Right cardiac atrium (tissue), 5 donors: ENCODE data around the gene GPR158. TPM values are rescaled to one million over a fixed set of nuclear protein-coding genes. Genes with fewer than 3 reads are reported as not detected.

Source experiments
- ATAC-seq, 2 donors: fragments of 200-7000 bp; cut with Tn5 transposase; one replicate each; pipeline versions ENCODE4 v1.8.0 to v1.9.1; 2020; ENCODE audit warnings: moderate library complexity in 2 of 2, mild to moderate bottlenecking in 1 of 2
- DNase-seq, 3 donors: peaks; one replicate each; pipeline ENCODE4 v3.0.0-alpha.2; 2020
- H3K27ac ChIP-seq: one replicate; pipeline ENCODE4 v1.5.1; 2013; ENCODE audit warnings: mild to moderate bottlenecking, low read length, control low read depth, moderate library complexity
- H3K27me3 ChIP-seq: one replicate; pipeline ENCODE4 v1.6.1; 2013; ENCODE audit not compliant: control insufficient read depth, insufficient read depth
- H3K4me1 ChIP-seq: one replicate; pipeline ENCODE4 v1.6.1; 2013; ENCODE audit warnings: low read length; ENCODE audit not compliant: control insufficient read depth, insufficient read depth
- H3K4me3 ChIP-seq: one replicate; pipeline ENCODE4 v1.5.1; 2013; ENCODE audit warnings: low read length, control low read depth
- H3K9me3 ChIP-seq: one replicate; pipeline ENCODE4 v1.6.1; 2013; ENCODE audit warnings: low read length; ENCODE audit not compliant: control insufficient read depth
- WGBS: extraction: QIAGEN DNeasy Blood & Tissue Kit; methylation state at CpG from one replicate; pipeline ENCODE4 v1.1.7; 2013; 5-methylcytosine and 5-hydroxymethylcytosine counted together
- intact Hi-C, 4 donors: fragments of 100-400 bp; cut with DNase I; formaldehyde crosslinking; loops; one replicate each; pipeline versions ENCODE4 v1.11.0 to v1.14.0; 2022 to 2023
- polyA plus RNA-seq: library from polyadenylated mRNA; stranded (reverse); fragments of 200-250 nt; gene quantifications from one replicate; pipeline ENCODE4 v1.2.3, GENCODE V29; 2013
- total RNA-seq, 4 donors: library from RNA; stranded (reverse); fragmentation: NEBNext Ultra II Directional; extraction: Animal tissue kit (Norgen Biotek cat#: 25700); gene quantifications; one replicate each; pipeline ENCODE4 v1.2.1, GENCODE V29; 2021
- donor health status: healthy with polysubstance abuse.
- donor health status: DM: no; HTN: yes; CAD: no.
- donor health status: DM: no; HTN: no; CAD: no.
- donor health status: DM: no; HTN: yes; CAD: no; lungs with severe emphysema.
- donor health status: DM: yes; HTN: yes; CAD: no.

GPR158 gene
- total and polyA plus RNA-seq, 5 donors = 0.05 to 0.18 (median 0.08) TPM; not detected in 2

GRCh38 chr10:25261558-25261957, 86.8 kb downstream of the GPR158 start:
- H3K4me1 ChIP-seq = no peaks in the 10 kb centered on the region
- no peak for DNase-seq
- H3K4me3 ChIP-seq = no peak overlapping the region
- H3K9me3 ChIP-seq = no peaks in the 10 kb centered on the region
- 84% methylated on average over 5 of the region's 5 CpGs for WGBS
- intact Hi-C loops = no loop called here
- no peak for ATAC-seq
- no peak overlapping the region for H3K27ac ChIP-seq
- no peaks in the 10 kb centered on the region for H3K27me3 ChIP-seq

DNA sequence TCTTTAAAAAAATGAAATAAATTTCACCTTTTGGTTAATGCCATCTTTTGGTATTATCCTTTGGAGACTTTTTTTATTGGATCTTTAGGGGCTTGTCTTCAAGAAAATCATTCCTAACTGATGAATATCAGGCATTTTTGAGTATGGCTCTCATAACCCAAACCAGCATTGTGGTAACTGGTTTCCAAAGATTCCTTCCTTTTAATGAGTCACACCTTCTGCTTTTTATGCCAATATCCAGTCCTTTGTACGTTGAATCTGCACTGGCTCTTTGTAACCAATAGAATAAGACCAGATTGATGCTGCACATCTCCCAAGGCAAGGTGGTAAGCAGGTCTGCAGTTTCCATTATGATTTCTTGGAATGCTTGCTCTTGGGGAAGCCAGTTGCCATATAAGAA, 89.1 kb downstream of the GPR158 start:
- Histone ChIP-seq H3K27me3 (no peaks in the 10 kb centered on the region), H3K4me1 (no peaks in the 10 kb centered on the region), H3K27ac (no peak overlapping the region), H3K9me3 (no peaks in the 10 kb centered on the region), H3K4me3 (no peak overlapping the region)
- intact Hi-C loops = no loop called here
- no peak for ATAC-seq
- DNase-seq = no peak
- 41% methylated on average over 1 of the region's 1 CpG for WGBS

- no peak overlapping the region for H3K4me3 ChIP-seq
- no peaks in the 10 kb centered on the region for H3K4me1 ChIP-seq
- no peaks in the 10 kb centered on the region for H3K27me3 ChIP-seq
- H3K27ac ChIP-seq = no peak overlapping the region
- WGBS = 90% methylated on average over 1 of the region's 1 CpG
- intact Hi-C loops = no loop called here
- H3K9me3 ChIP-seq = no peaks in the 10 kb centered on the region
- no peak for ATAC-seq
- no peak for DNase-seq
These were observed 103.4 kb downstream of the GPR158 start for GRCh38 chr10:25278180-25278579.

DNA sequence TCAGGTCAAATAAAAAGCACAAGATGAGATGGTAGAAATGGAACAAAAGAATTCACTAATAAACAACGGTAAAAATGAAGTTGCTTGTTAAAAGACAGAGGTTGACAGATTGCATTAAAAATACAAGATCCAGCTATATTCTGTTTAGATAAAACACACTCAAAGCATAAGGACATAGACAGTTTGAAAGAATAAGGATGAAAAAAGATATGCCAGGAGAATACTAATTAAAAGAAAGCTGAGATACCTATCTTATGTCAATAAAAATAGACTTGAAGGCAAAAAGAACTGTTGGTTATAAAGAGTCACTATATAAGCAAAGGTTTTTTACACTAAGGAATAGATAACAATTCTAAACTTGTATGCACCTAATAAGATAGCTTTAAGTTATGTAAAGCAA, 105.3 kb downstream of the GPR158 start:
- 92% methylated on average over 1 of the region's 1 CpG for WGBS
- Histone ChIP-seq H3K27ac (no peak overlapping the region), H3K4me3 (no peak overlapping the region), H3K4me1 (no peaks in the 10 kb centered on the region), H3K27me3 (no peaks in the 10 kb centered on the region), H3K9me3 (no peaks in the 10 kb centered on the region)
- DNase-seq = no peak
- ATAC-seq = no peak
- intact Hi-C loops = no loop called here

GRCh38 chr10:25280573-25280972, 105.8 kb downstream of the GPR158 start:
- ATAC-seq = no peak
- H3K4me1 ChIP-seq = no peaks in the 10 kb centered on the region
- no peak for DNase-seq

GRCh38 chr10:25285809-25286208, 111.0 kb downstream of the GPR158 start:
- Histone ChIP-seq H3K27me3 (no peaks in the 10 kb centered on the region), H3K27ac (no peak overlapping the region), H3K4me3 (no peak overlapping the region), H3K9me3 (no peaks in the 10 kb centered on the region), H3K4me1 (no peaks in the 10 kb centered on the region)
- intact Hi-C loops = no loop called here
- DNase-seq (no peak), ATAC-seq (no peak)
- WGBS = 71% methylated on average over 2 of the region's 2 CpGs

More at GRCh38 chr10:25280573-25280972, 105.8 kb downstream of the GPR158 start:
- intact Hi-C loops = no loop called here
- Histone ChIP-seq H3K27me3 (no peaks in the 10 kb centered on the region), H3K27ac (no peak overlapping the region), H3K9me3 (no peaks in the 10 kb centered on the region), H3K4me3 (no peak overlapping the region)
- 85% methylated on average over 7 of the region's 7 CpGs for WGBS

- Histone ChIP-seq H3K9me3 (no peaks in the 10 kb centered on the region), H3K27me3 (no peaks in the 10 kb centered on the region), H3K27ac (no peak overlapping the region), H3K4me3 (no peak overlapping the region), H3K4me1 (no peaks in the 10 kb centered on the region)
- intact Hi-C loops = no loop called here
- 61% methylated on average over 1 of the region's 1 CpG for WGBS
- ATAC-seq (no peak), DNase-seq (no peak)
These were observed 113.4 kb downstream of the GPR158 start for GRCh38 chr10:25288181-25288580.

- Histone ChIP-seq H3K27me3 (no peaks in the 10 kb centered on the region), H3K4me1 (no peaks in the 10 kb centered on the region), H3K4me3 (no peak overlapping the region), H3K9me3 (no peaks in the 10 kb centered on the region), H3K27ac (no peak overlapping the region)
- DNase-seq = no peak
- ATAC-seq = no peak
- 83% methylated on average over 5 of the region's 5 CpGs for WGBS
- intact Hi-C loops = no loop called here
These were observed 119.5 kb downstream of the GPR158 start for GRCh38 chr10:25294032-25294926.

DNA sequence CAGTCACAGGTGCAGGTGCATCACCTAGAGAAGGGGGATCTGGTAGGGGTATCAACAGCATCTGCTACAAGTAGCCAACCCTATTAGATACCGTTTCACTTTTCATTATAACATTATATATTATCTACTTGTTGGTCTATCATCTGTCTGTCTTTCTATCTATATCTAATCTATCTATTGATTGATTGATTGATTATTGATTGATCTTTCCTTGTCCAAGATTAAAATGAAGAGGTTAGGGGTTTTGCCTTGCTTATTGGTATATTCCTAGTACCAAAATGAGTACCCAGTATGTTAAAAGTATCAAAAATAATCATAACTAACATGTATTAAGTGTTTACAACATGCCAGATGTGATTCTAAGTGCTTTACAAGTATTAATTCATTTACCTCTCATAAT, 121.5 kb downstream of the GPR158 start:
- Histone ChIP-seq H3K27ac (no peak overlapping the region), H3K4me1 (no peaks in the 10 kb centered on the region), H3K9me3 (no peaks in the 10 kb centered on the region), H3K4me3 (no peak overlapping the region), H3K27me3 (no peaks in the 10 kb centered on the region)
- ATAC-seq (no peak), DNase-seq (no peak)
- WGBS = 65% methylated on average over 1 of the region's 1 CpG
- intact Hi-C loops = no loop called here

- no peak for DNase-seq
- intact Hi-C loops = no loop called here
- Histone ChIP-seq H3K4me3 (no peak overlapping the region), H3K9me3 (no peaks in the 10 kb centered on the region), H3K27me3 (no peaks in the 10 kb centered on the region), H3K27ac (no peak overlapping the region), H3K4me1 (no peaks in the 10 kb centered on the region)
- WGBS = 46% methylated on average over 4 of the region's 4 CpGs
- ATAC-seq = no peak
These were observed 122.7 kb downstream of the GPR158 start for GRCh38 chr10:25297466-25297865.

- no peaks in the 10 kb centered on the region for H3K4me1 ChIP-seq
- no peak overlapping the region for H3K4me3 ChIP-seq
- ATAC-seq (no peak), DNase-seq (no peak)
- no peaks in the 10 kb centered on the region for H3K9me3 ChIP-seq
- 64% methylated on average over 2 of the region's 2 CpGs for WGBS
- H3K27me3 ChIP-seq = no peaks in the 10 kb centered on the region
- intact Hi-C loops = no loop called here
- H3K27ac ChIP-seq = no peak overlapping the region
These were observed 125.3 kb downstream of the GPR158 start for GRCh38 chr10:25300073-25300472.
